ENCODE measurements around the gene TMEM181. TPM values are rescaled to one million over a fixed set of nuclear protein-coding genes. Genes with fewer than 3 reads are reported as not detected.
A peak's percentile ranks its signal among the peaks of the same experiment; 100 is the strongest.

The TMEM181 gene
- total and polyA plus RNA-seq, 4 donors, result 6.4 to 15.6 (median 12.6) TPM

- DNase-seq (ENCODE audit: low spot score), result no peak
- Histone ChIP-seq H3K9ac (ENCODE audit: low read depth in 1 of 2, low read length in 2 of 2) (no peak overlapping the region), H3K27ac (ENCODE audit: low read depth in 1 of 2, low read length in 2 of 2) (no peak overlapping the region), H3K9me3 (ENCODE audit: control insufficient read depth in 4 of 4, low read length in 3 of 4) (no peaks in the 10 kb centered on the region), H3K27me3 (ENCODE audit: control insufficient read depth in 4 of 4, insufficient read depth in 4 of 4, low read length in 3 of 4) (no peaks in the 10 kb centered on the region), H3K36me3 (ENCODE audit: control insufficient read depth in 4 of 4, insufficient read depth in 3 of 4, low read depth in 1 of 4, low read length in 3 of 4) (peaks cover 0 to 15% (median 9%) of the 10 kb centered on the region in 4 donors), H3K4me1 (ENCODE audit: control insufficient read depth in 4 of 4, insufficient read depth in 4 of 4, low read length in 3 of 4) (peaks cover 0 to 18% (median 5%) of the 10 kb centered on the region in 4 donors), H3K4me3 (ENCODE audit: low read depth in 1 of 3, low read length in 3 of 3) (no peak overlapping the region)
- 94% methylated on average over 9 of the region's 9 CpGs for WGBS
- TF ChIP-seq NR2F2 (IDR thresholded peaks at IDR 0.05) (no peak), HNF4A (conservative IDR thresholded peaks at IDR 0.05) (no peak)
These were observed 68.0 kb downstream of the TMEM181 start for GRCh38 chr6:158627940-158628211.

GRCh38 chr6:158628542-158628941 is 68.7 kb downstream of the TMEM181 start:
- peak; percentile 21 for DNase-seq (ENCODE audit: low spot score)
- TF ChIP-seq ZBTB33 (IDR thresholded peaks at IDR 0.05) (no peak), JUND (IDR thresholded peaks at IDR 0.05) (no peak), SP1 (IDR thresholded peaks at IDR 0.05) (no peak), HNF4A (conservative IDR thresholded peaks at IDR 0.05) (no peak), RAD21 (IDR thresholded peaks at IDR 0.05) (no peak), RXRA (IDR thresholded peaks at IDR 0.05) (no peak), MAX (IDR thresholded peaks at IDR 0.05) (no peak), CTCF (IDR thresholded peaks at IDR 0.05; ENCODE audit: low read depth, low read length, missing input control) (no peak), FOXA1 (IDR thresholded peaks at IDR 0.05) (no peak), YY1 (IDR thresholded peaks at IDR 0.05) (no peak), ATF3 (IDR thresholded peaks at IDR 0.05) (no peak), NR2F2 (IDR thresholded peaks at IDR 0.05) (no peak), REST (IDR thresholded peaks at IDR 0.05) (no peak), GABPA (IDR thresholded peaks at IDR 0.05 in 1 of 2, conservative IDR thresholded peaks at IDR 0.05 in 1 of 2) (no peak), TAF1 (conservative IDR thresholded peaks at IDR 0.05) (no peak), HNF4G (IDR thresholded peaks at IDR 0.05) (no peak)
- H3K27me3 ChIP-seq (ENCODE audit: control insufficient read depth in 4 of 4, insufficient read depth in 4 of 4, low read length in 3 of 4), result no peaks in the 10 kb centered on the region
- H3K4me3 ChIP-seq (ENCODE audit: low read depth in 1 of 3, low read length in 3 of 3), result no peak overlapping the region
- 94% methylated on average over 17 of the region's 17 CpGs for WGBS
- H3K4me1 ChIP-seq (ENCODE audit: control insufficient read depth in 4 of 4, insufficient read depth in 4 of 4, low read length in 3 of 4), result peaks cover 0 to 18% (median 5%) of the 10 kb centered on the region in 4 donors
- no peak overlapping the region for H3K27ac ChIP-seq (ENCODE audit: low read depth in 1 of 2, low read length in 2 of 2)
- no peak overlapping the region for H3K9ac ChIP-seq (ENCODE audit: low read depth in 1 of 2, low read length in 2 of 2)
- H3K9me3 ChIP-seq (ENCODE audit: control insufficient read depth in 4 of 4, low read length in 3 of 4), result no peaks in the 10 kb centered on the region
- peaks cover 5 to 18% (median 10%) of the 10 kb centered on the region in 4 donors for H3K36me3 ChIP-seq (ENCODE audit: control insufficient read depth in 4 of 4, insufficient read depth in 3 of 4, low read depth in 1 of 4, low read length in 3 of 4)

All from liver (tissue), 9 donors.